K562 (cell line): Measurements from ENCODE around the gene ECSCR.

Experiments used
- NCOR1 ChIP-seq: fragments of 450-650 bp; IDR thresholded peaks from 2 replicates; pipeline ENCODE4 v1.6.1; 2016; ENCODE audit warnings: mild to moderate bottlenecking, moderate library complexity
- POLR2AphosphoS5 ChIP-seq: IDR thresholded peaks from 2 replicates; pipeline ENCODE4 v1.6.1; 2011; ENCODE audit warnings: mild to moderate bottlenecking, low read depth, low read length, moderate library complexity; ENCODE audit not compliant: control insufficient read depth, insufficient read depth
- SRSF1 ChIP-seq: fragments of 200-400 bp; formaldehyde crosslinking; IDR thresholded peaks from 2 replicates; pipeline ENCODE4 v1.6.1; 2017; ENCODE audit warnings: mild to moderate bottlenecking, low read depth, low read length, moderate library complexity
- ZNF140 ChIP-seq: fragments of 250-450 bp; sonication (Bioruptor Pico); IDR thresholded peaks from 2 replicates; pipeline ENCODE4 v1.8.0; 2021; ENCODE audit warnings: moderate library complexity, mild to moderate bottlenecking, inconsistent platforms
- ZNF217 ChIP-seq: sonication (generic); formaldehyde crosslinking; IDR thresholded peaks from 2 replicates; pipeline ENCODE4 v1.8.0; 2022; ENCODE audit warnings: mild to moderate bottlenecking, missing genetic modification reagents
- ZNF76 ChIP-seq: fragments of 250-450 bp; sonication (Bioruptor Pico); IDR thresholded peaks from 2 replicates; pipeline ENCODE4 v1.4.0; 2020; ENCODE audit warnings: mild to moderate bottlenecking, moderate library complexity, borderline replicate concordance
- ZSCAN29 ChIP-seq: fragments of 450-650 bp; IDR thresholded peaks from 2 replicates; pipeline ENCODE4 v1.6.1; 2017

GRCh38 chr5:139482050-139482889, 19.7 kb upstream of the ECSCR start, which contains the start of gene STING1:
- TF ChIP-seq NCOR1 (0 out of 2 replicates have a peak, but pooled peaks have one; percentile 39), ZNF217 (CRISPR knock-in tag) (no peak), ZSCAN29 (no peak), SRSF1 (no peak), ZNF140 (CRISPR knock-in tag) (no peak), ZNF76 (CRISPR knock-in tag) (peak; percentile 72; the same call in 1 of the 2 replicates), POLR2AphosphoS5 (peak; percentile 68)
